GM19467 (cell line): Measurements from ENCODE around the gene PCNX2.
A peak's percentile ranks its signal among the peaks of the same experiment; 100 is the strongest.
"Not testable (repeated sequence)": the region's sequence is repeated elsewhere in the genome, so short reads cannot be mapped to it uniquely, and the experiment has no call there.

Source experiments
- ATAC-seq: cut with Tn5 transposase; IDR thresholded peaks from one replicate; pipeline ENCODE4 v1.9.1; 2021; ENCODE audit warnings: mild to moderate bottlenecking, moderate library complexity; ENCODE audit not compliant: unreplicated experiment

The PCNX2 gene

DNA sequence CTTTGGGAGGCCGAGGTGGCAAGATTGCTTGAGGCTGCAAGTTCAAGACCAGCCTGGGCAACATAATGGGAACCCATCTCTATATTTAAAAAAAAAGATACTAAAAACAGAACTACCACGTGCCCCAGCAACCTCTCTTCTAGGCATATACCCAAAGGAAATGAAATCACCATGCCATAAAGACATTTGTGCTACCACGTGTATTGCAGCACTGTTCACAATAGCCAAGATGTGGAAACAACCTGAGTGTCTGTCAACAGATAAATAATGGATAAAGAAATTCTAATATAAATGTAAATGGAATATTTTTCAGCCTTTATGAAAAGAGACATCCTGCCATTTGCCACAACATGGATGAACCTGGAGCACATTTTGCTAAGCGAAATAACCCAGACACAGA lies 128.6 kb downstream of the PCNX2 start:
- no peak for ATAC-seq

DNA sequence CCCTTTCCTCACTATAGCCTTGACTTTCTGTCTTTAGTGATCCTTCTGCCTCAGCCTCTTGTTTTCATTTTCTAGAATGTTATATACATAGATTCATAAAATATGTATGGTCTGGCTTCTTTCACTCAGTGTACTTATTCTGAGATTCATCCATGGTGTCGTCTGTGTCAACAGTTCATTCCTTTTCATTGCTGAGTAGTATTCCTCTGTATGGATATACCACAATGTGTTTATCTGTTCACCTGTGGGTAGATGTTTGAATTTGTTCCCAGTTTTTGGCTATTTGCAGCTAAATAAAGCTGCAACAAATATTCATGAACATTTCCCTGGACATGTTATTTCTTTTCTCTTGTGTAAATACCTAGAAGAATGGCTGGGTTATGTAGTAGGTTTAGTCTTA lies 131.8 kb downstream of the PCNX2 start:
- no peak for ATAC-seq

DNA sequence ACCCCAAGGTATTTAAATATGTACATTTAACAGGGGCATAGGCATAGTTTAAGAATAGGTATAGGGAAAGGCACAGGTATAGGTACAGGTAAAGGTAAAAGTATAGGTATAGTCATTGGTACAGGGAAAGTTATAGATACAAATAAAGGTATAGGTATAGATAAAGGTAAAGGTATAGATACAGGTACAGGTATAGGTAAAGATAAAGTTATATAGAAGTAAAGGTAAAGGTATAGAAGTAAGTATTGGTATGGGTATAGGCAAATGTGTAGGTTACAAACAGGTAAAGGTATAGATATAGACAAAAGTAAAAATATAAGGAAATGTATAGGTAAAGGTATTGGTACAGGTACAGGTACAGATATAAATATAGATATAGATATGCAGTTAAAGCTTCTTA lies 137.2 kb downstream of the PCNX2 start:
- no peak for ATAC-seq

DNA sequence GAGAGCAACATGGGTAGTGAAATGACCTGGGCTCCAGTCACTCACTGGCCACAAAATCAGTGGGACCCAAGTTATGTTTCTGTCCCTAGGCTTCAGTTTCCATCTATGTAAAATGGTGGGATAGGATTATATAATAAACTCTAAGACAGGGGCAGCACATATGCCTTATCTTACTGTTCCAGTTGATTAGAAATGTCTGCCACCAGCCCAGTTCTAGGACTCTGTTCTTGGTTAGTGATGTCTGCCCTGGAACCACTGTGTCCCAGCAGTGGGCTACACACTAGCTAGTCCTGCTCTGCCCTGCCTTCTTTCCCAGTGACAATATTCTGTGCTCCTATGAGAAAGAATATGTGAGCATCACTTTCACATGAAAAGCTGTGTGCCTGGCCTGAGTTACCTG lies 138.3 kb downstream of the PCNX2 start:
- ATAC-seq = no peak

DNA sequence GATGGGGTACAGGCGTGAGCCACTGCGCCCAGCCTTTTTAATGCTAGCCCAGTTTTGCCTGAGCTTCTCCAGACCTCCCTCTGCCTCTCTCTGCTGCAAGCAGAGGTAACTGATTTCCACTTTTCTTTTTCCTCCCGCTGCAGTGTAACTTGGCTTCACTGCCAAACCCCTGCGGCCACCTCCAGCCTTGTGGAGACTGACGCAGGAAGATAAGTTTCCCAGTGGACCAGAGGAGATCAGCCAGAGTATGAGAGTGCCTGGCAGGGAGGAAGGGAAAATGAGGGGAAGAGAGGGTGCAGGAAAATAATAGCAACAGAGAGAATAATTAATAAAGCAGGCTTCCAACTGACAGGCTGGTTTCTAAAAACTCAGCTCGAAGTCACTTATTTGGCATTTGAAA lies 143.7 kb downstream of the PCNX2 start:
- ATAC-seq = no peak

DNA sequence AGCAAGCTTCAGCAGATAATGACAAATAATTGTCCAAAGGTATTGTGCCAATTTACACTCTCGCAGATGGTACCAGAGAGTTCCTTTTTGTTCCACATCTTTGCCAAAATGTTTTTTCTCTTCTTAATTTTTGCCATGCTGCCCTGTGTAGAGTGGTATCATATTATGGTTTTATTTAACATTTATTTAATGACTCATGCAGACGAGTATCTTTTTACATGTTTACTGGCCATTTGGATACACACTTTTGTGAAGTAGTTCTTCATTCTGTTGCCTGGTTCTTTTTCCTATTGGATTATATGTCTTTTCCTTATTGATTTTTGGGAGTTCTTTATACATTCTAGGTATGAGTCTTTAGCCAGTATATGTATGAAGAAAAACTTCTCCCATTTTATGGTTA lies 151.1 kb downstream of the PCNX2 start:
- no peak for ATAC-seq

DNA sequence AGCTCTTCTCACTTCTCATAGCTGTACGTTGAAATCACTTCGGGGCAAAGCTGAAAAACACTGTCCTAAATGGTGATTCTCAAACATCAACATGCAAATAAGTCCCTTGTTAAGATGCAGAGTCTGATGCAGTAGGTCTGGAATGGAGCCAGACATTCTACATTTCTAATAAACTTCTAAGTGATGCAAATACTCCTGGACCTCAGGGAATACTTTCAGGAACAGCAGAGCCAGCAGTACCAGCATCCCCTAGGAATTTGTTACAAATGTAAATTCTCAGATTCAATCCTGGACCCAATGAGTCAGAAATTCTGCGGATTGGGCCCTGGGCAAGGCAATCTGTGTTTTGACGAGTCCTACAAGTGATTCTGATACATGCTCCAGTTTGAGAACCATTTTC lies 152.3 kb downstream of the PCNX2 start:
- ATAC-seq = no peak

DNA sequence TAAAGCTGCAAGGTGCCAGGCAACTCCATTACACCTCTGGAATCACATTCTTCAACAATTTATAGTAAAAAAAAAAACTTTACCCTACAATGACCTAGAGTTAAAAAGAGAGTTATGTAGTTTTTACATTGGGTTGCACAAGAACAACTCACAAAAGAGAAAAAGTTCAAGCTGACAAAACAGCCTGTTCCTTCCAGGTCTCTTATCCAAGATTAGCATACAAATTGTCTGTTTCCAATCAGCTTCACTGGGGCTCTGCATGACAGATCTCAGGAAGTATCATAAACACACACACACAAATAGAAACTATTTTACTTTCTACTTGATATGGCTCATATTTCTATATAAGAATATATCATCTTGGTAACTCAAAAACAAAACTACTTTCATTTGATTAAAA lies 154.6 kb downstream of the PCNX2 start:
- no peak for ATAC-seq

DNA sequence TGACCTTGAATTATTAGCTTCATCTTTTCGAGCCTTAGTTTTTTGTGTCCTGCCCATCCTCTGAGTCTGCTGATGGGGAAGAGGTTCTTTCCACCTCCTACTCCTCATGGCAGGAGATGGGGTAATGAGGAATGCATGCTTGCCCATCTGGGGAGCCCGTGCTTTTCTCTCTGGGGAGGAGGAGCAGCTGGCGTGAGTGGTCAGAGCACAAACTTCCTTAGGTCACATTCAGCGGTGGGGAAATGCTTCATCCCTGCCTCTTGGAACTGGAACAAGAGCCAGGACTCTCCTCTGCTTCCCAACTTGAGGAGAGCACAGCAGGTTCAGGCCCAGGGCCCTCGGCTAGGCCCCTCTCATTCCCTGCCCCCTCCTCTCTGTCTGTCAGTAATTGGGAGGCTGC lies 155.0 kb downstream of the PCNX2 start:
- no peak for ATAC-seq

DNA sequence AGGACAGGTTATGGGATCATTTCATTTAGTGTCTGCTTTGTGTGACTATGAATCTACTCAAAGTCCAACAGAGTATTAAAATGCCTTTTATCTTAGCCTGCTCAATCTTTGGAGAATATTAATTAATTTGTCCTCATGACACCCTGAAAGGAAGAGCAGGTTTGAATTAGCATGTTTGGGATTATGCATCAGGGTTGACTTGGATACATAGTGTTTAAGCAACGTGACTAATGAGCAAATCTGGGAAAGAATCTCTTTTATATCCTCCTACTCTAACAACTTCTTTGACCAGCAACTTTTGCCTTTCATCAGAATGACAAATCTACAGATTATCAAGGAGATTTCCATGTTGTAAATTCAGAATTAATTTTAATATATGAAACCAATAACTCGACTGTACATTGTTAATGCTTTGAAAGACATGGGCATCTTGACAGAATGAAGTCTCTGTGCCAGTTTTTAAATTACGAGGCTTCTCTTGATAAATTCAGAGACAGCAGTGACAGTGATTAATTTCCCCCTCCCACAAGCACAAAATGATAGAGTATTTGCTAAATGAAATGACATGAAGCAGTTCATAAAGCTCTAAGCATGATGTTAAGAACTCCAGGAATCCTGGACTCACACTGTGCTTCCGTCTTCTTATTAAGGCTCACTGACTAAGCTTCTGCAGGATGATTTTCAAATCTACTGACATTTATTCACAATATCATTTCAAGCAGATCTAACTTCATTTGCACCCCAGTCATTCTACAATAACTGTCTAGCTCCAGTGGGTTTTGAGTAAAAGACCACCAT lies 156.5 kb downstream of the PCNX2 start:
- no peak for ATAC-seq

DNA sequence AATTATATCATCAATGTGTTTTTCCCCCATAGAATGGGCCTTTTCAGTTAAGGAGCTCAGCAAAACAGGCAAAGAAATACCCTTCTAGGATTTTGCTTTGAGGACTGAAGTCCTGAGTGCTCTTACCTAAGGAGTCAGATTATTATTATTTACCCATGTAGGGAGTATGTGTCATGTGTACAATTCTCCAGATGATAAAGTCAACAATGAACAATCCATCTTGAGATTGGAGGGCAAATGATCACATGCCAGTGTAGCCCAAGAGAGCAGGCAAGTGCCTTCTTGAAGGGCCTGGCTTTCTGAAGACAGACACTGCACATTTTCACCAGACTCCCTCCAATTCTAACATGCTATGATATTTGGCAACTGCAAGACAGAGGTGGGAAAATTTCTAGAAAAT lies 159.7 kb downstream of the PCNX2 start:
- ATAC-seq = no peak

DNA sequence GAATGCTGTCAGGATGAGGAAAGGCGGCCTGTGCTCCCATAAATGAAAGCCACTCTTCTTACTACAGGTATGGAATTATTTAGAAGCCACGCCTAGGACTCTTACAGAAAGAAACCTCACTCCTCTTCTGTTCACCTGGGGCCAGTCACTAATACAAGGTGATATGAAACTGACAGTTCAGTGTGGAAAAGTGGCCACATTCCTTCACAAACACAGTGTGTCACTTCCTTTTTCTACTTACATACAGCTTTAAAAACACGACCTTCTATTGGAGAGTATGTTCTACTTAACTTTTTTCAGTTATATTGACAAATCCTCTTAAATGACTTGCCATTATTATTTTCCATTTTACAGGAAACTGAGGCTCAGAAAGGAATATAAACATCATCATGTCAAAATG lies 163.1 kb downstream of the PCNX2 start:
- ATAC-seq = no peak

DNA sequence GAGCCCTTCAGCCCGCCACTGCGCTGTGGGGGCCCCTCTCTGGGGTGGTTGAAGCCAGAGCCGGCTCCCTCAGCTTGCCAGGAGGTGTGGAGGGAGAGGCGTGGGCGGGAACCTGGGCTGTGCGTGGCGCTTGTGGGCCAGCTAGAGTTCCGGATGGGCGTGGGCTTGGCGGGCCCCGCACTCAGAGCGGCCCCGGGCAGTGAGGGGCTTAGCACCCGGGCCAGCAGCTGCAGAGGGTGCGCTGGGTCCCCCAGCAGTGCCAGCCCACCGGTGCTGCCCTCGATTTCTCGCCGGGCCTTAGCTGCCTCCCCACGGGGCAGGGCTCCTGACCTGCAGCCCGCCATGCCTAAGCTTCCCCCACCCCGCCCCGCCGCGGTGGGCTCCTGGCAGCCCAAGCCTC lies 166.5 kb downstream of the PCNX2 start:
- ATAC-seq = not testable (repeated sequence)

DNA sequence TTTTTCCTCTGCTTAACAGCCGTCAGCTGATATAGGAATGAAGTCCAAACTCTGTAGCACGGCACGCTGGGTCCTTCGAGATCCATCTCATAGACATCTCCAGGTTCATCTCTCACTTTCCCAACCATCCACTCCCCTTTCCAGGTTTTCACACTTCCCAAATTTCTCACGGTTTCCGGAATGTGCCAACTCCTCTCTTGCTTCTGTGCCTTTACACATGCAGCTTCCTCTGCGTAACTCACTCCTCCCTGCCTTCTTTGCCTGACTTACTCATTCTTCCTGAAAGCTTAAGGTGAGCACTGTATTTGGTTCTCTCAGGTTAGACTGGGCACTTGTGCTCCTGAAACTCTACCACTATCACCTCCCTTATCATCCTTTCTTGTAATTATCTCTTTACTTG lies 168.4 kb downstream of the PCNX2 start:
- no peak for ATAC-seq

DNA sequence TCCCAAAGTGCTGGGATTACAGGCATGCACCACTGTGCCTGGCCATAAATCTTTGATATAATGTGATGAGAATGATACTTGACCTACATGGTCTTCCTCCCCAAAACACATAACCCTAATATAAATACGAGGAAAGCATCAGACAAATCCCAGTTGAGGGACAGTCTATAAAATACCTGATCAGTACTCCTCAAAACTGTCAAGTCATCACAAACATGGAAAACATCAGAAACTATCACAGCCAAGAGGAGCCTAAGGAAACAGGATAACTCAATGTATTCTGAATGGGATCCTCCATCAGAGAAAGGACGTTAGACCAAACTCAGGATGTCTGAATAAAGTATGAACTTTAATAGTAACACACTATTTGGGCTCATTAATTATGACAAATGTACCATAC lies 172.7 kb downstream of the PCNX2 start:
- no peak for ATAC-seq

DNA sequence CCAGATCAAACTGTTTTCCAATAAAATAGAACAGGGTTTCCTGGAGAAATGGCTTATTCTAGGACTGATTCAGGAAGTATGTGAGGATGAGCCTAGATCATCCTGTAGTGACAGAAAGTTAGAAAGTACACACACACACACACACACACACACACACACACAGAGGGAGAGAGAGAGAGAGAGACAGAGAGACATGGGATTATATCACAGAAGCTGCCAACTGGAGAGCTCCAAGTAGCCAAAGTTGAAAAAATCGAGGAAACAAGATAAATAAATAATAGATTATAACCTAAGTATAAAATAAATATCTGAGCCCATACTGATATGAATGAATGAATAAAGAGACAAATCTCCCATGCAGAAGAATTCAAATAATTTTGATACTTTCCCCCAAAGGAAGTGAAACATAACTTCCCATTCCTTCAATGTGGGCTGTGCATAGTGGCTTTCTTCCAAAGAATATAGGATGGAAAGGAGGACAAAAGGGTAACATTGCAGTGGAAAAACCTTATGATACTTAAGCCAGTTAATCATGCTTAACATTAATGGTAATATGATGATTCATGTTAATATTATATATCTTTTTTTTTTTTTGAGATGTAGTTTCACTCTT lies 173.5 kb downstream of the PCNX2 start:
- no peak for ATAC-seq

DNA sequence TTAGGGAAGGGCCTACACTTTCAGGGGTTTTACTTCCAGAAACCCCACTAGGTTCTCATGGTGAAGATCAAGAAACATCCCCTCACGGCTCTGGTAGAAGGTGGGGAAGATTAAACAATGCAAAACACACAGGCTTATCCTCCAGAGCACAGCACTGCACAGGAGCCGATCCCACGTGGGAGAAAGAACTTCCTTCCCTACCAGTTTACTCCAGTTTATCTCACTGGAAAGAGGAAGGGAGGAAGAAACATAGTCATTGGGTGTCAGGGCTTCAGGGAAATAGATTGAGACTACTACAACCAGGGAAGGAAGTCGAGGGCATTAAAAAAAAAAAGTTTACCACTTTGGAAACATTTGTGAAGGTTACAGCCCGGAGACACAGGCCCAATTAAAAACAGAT lies 180.7 kb downstream of the PCNX2 start:
- no peak for ATAC-seq

DNA sequence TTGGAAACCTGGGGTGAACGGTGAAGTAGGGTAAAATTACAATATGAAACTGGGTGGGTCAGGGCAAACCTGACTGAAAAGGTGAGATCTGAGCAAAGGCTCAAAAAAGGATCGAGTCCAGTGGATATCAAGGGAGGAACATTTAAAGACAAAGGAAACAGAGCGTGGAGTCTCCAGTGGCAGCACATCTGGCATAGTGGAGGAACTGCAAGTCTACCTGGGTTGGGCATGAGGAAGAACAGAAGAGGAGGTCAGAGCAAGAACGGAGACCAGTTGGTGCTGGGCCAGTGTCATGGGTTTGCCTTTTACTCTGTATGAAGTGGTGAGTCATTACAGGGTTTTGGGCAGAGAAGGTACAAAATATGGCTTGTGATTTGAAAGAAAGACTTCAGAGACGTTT lies 181.4 kb downstream of the PCNX2 start:
- ATAC-seq = no peak

DNA sequence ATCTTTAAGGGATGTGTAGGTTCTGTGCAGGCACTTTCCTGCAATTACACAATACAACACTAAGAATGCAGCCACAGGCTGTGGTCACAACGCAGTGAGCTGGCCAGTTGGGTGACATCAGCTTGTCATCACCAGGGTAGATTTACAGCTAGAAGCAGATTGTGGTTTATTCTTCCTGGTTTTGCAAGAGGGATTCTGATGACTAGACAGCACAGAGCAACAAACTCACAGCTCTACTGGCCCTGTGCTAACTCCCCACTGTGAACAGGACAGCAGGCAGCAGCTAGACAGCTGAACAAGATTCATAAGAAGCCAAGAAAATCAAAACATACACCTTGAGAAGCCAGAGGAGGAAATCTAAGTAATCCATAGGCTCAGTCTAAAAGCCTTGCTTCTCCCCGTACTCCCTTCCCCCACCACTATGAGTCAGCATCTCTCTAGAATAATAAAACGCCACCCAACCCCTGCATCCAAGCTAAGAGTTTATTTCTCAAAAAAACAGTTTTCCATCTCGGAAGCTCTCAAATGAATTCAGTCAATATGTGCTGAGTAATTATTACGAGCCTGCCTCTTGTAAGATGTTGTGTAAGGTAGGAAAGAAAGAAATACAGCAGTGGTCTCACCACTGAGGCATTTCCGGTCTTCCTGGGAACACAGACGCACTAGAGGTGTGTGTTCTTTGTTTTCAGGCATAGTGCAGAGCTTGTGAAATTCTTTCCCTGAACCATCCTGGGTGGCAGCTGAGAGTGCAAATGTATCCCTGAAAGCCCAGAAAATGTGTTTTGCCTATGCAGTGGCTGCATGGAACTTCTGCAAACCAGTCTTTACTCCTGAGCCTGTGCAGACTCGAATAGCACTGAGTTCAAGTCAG lies 182.3 kb downstream of the PCNX2 start:
- ATAC-seq = peak; percentile 80

DNA sequence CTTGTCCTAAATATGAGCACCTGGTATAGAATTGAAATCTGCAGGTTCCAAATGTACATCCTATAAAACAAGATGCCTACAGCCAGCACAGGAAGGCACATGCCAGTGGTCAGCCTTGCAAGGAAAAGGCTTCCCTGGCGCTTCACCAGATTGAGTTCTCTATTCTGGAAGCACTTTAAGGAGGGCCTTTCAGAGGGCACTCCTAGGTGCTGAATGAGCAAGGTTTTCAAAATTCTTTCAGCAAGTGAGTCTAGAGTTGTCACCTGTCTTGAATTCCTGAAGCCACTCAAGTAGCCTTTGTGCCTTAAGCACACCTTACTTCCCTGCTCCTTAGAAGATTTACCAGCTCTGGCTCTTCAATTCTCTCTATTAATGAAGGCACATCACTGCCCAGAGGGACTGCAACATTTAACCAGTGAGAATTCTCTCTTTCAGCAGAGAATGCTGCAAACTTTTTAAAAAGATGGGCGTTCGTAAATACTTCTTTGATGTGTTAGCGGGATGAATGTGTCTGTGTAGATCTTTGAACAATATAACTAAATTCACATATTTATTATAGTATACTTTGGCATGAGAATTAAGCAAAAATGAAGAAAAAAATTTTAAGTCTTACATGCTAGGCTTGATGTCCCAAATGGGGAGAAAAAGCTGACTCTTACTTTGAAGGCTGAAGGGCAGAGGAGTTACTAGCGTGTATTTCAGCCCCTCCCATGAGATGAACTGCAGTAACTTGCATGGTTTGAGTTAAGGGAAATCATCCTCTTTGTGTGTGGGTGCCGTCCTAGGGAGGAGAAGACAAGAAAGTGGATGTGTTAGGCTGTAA lies 183.1 kb downstream of the PCNX2 start:
- no peak for ATAC-seq

DNA sequence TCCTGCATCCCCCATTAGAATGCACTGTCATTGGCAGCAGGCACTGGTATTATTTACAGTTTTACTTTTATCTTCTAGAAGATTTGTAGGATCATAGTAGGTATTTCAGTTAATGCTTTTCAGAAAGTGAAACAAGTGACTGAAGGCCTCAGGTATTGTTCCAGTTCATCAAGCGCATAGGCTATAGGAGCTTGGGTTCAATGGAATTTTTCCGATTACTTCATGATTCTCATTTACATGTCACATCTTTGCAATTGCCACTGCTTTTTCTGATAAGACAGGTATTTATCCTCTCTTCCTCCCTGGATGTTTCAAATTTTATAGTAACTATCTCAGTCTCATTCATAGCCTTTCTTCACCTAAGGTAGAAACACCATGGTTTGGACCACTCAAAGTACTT lies 183.8 kb downstream of the PCNX2 start:
- no peak for ATAC-seq
